ENCODE results near the gene GSK3A. TPM values are rescaled to one million over a fixed set of nuclear protein-coding genes. Genes with fewer than 3 reads are reported as not detected.

The GSK3A gene
- total RNA-seq, 1 donor from 2014 or later, result 5.2 TPM

GRCh38 chr19:42250183-42250665, 7.8 kb upstream of the GSK3A start:
- Histone ChIP-seq H3K36me3 (ENCODE audit: control insufficient read depth in 3 of 3, insufficient read depth in 3 of 3, low read length in 3 of 3) (peaks cover 0 to 9% (median 4%) of the 10 kb centered on the region in 3 donors), H3K4me3 (ENCODE audit: low read length in 3 of 3) (peak overlapping the region in 2 of 3 donors; percentile 22 to 35), H3K9me3 (ENCODE audit: control insufficient read depth in 3 of 3, low read length in 3 of 3) (no peaks in the 10 kb centered on the region), H3K27me3 (ENCODE audit: control insufficient read depth in 3 of 3, insufficient read depth in 3 of 3, low read length in 3 of 3) (peaks cover 0 to 27% (median 17%) of the 10 kb centered on the region in 3 donors), H3K4me1 (ENCODE audit: control insufficient read depth in 3 of 3, insufficient read depth in 3 of 3, low read length in 3 of 3) (peaks cover 47 to 53% (median 52%) of the 10 kb centered on the region in 3 donors), H3K9ac (ENCODE audit: low read depth in 1 of 3, low read length in 3 of 3) (peak overlapping the region in 2 of 3 donors; percentile 50 to 54), H3K27ac (ENCODE audit: low read depth, low read length) (peak overlapping the region; percentile 64)

DNA sequence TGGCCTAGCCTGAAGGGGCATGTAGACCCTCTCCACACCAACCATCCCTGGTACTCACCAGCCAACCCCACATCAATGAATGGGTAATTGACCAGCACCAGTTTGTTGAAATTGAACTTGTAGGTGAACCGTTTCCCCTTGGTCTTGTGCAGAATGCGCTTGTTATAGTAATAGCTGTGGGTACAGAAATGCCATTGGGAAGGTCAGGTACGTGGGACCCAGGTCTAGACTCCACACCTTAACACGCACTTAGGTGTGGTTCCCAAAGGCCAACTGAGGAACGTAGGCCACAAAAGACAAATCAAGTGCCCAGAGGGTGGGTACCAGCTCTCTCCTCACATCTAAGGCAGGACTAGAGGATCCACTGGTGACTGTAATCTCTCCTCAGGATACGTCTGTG, 7.4 kb upstream of the GSK3A start:
- H3K27ac ChIP-seq (ENCODE audit: low read depth, low read length), result peak overlapping the region; percentile 64
- peak overlapping the region in 1 of 3 donors; percentile 22 for H3K4me3 ChIP-seq (ENCODE audit: low read length in 3 of 3)
- H3K4me1 ChIP-seq (ENCODE audit: control insufficient read depth in 3 of 3, insufficient read depth in 3 of 3, low read length in 3 of 3), result peaks cover 51 to 57% (median 56%) of the 10 kb centered on the region in 3 donors
- peaks cover 0 to 27% (median 17%) of the 10 kb centered on the region in 3 donors for H3K27me3 ChIP-seq (ENCODE audit: control insufficient read depth in 3 of 3, insufficient read depth in 3 of 3, low read length in 3 of 3)
- peak overlapping the region in 2 of 3 donors; percentile 35 to 38 for H3K9ac ChIP-seq (ENCODE audit: low read depth in 1 of 3, low read length in 3 of 3)
- H3K36me3 ChIP-seq (ENCODE audit: control insufficient read depth in 3 of 3, insufficient read depth in 3 of 3, low read length in 3 of 3), result peaks cover 0 to 9% (median 4%) of the 10 kb centered on the region in 3 donors
- H3K9me3 ChIP-seq (ENCODE audit: control insufficient read depth in 3 of 3, low read length in 3 of 3), result no peaks in the 10 kb centered on the region

- Histone ChIP-seq H3K27me3 (ENCODE audit: control insufficient read depth in 3 of 3, insufficient read depth in 3 of 3, low read length in 3 of 3) (peaks cover 0 to 25% (median 17%) of the 10 kb centered on the region in 3 donors), H3K9me3 (ENCODE audit: control insufficient read depth in 3 of 3, low read length in 3 of 3) (no peaks in the 10 kb centered on the region), H3K4me3 (ENCODE audit: low read length in 3 of 3) (no peak overlapping the region), H3K9ac (ENCODE audit: low read depth in 1 of 3, low read length in 3 of 3) (no peak overlapping the region), H3K4me1 (ENCODE audit: control insufficient read depth in 3 of 3, insufficient read depth in 3 of 3, low read length in 3 of 3) (peaks cover 53 to 57% (median 57%) of the 10 kb centered on the region in 3 donors), H3K36me3 (ENCODE audit: control insufficient read depth in 3 of 3, insufficient read depth in 3 of 3, low read length in 3 of 3) (peaks cover 0 to 9% (median 4%) of the 10 kb centered on the region in 3 donors), H3K27ac (ENCODE audit: low read depth, low read length) (peak overlapping the region; percentile 64)
Measured at GRCh38 chr19:42249149-42249750, 6.8 kb upstream of the GSK3A start.

- Histone ChIP-seq H3K9me3 (ENCODE audit: control insufficient read depth in 3 of 3, low read length in 3 of 3) (no peaks in the 10 kb centered on the region), H3K4me1 (ENCODE audit: control insufficient read depth in 3 of 3, insufficient read depth in 3 of 3, low read length in 3 of 3) (peaks cover 60 to 64% (median 63%) of the 10 kb centered on the region in 3 donors), H3K9ac (ENCODE audit: low read depth in 1 of 3, low read length in 3 of 3) (no peak overlapping the region), H3K27ac (ENCODE audit: low read depth, low read length) (no peak overlapping the region), H3K4me3 (ENCODE audit: low read length in 3 of 3) (no peak overlapping the region), H3K27me3 (ENCODE audit: control insufficient read depth in 3 of 3, insufficient read depth in 3 of 3, low read length in 3 of 3) (peaks cover 0 to 25% (median 17%) of the 10 kb centered on the region in 3 donors), H3K36me3 (ENCODE audit: control insufficient read depth in 3 of 3, insufficient read depth in 3 of 3, low read length in 3 of 3) (peaks cover 0 to 9% (median 4%) of the 10 kb centered on the region in 3 donors)
Measured at GRCh38 chr19:42248270-42249148, 6.1 kb upstream of the GSK3A start.

DNA sequence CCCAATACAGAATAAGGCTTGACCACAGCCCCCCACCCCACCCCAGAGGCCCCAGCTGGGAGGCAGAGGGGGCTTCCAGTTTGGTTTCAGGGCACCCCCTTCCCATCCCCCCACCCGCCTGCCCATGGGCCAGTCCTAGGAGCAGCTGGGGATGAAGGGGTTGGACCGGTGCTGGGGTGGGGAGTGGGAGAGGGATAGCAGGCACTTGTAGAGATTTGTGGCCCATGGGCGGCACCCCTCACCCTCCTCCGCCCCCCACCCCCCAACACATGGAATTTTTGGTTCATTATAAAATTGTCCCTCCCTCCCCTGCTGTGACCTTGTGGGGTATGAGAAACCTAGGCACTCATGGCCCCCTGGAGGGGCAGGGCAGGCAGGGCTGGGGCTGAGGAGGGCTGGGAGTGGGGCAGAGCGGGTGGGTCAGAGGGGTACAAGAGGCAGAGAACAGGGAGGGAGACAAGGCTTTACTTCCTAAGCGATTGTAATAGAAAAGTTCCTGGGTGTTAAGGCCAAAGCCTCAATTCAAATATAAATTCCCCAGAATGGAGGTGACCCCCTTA, 5.3 kb upstream of the GSK3A start:
- Histone ChIP-seq H3K36me3 (ENCODE audit: control insufficient read depth in 3 of 3, insufficient read depth in 3 of 3, low read length in 3 of 3) (peaks cover 0 to 9% (median 4%) of the 10 kb centered on the region in 3 donors), H3K9me3 (ENCODE audit: control insufficient read depth in 3 of 3, low read length in 3 of 3) (no peaks in the 10 kb centered on the region), H3K4me3 (ENCODE audit: low read length in 3 of 3) (no peak overlapping the region), H3K4me1 (ENCODE audit: control insufficient read depth in 3 of 3, insufficient read depth in 3 of 3, low read length in 3 of 3) (peaks cover 57 to 64% (median 60%) of the 10 kb centered on the region in 3 donors), H3K27me3 (ENCODE audit: control insufficient read depth in 3 of 3, insufficient read depth in 3 of 3, low read length in 3 of 3) (peaks cover 0 to 18% (median 12%) of the 10 kb centered on the region in 3 donors), H3K9ac (ENCODE audit: low read depth in 1 of 3, low read length in 3 of 3) (no peak overlapping the region), H3K27ac (ENCODE audit: low read depth, low read length) (no peak overlapping the region)

GRCh38 chr19:42246922-42247639, 4.7 kb upstream of the GSK3A start:
- H3K4me3 ChIP-seq (ENCODE audit: low read length in 3 of 3), result no peak overlapping the region
- H3K27ac ChIP-seq (ENCODE audit: low read depth, low read length), result peak overlapping the region; percentile 34
- peak overlapping the region in 1 of 3 donors; percentile 8 for H3K9ac ChIP-seq (ENCODE audit: low read depth in 1 of 3, low read length in 3 of 3)
- H3K9me3 ChIP-seq (ENCODE audit: control insufficient read depth in 3 of 3, low read length in 3 of 3), result no peaks in the 10 kb centered on the region
- peaks cover 0 to 13% (median 9%) of the 10 kb centered on the region in 3 donors for H3K27me3 ChIP-seq (ENCODE audit: control insufficient read depth in 3 of 3, insufficient read depth in 3 of 3, low read length in 3 of 3)
- peaks cover 52 to 61% (median 53%) of the 10 kb centered on the region in 3 donors for H3K4me1 ChIP-seq (ENCODE audit: control insufficient read depth in 3 of 3, insufficient read depth in 3 of 3, low read length in 3 of 3)
- H3K36me3 ChIP-seq (ENCODE audit: control insufficient read depth in 3 of 3, insufficient read depth in 3 of 3, low read length in 3 of 3), result peaks cover 0 to 9% (median 4%) of the 10 kb centered on the region in 3 donors

DNA sequence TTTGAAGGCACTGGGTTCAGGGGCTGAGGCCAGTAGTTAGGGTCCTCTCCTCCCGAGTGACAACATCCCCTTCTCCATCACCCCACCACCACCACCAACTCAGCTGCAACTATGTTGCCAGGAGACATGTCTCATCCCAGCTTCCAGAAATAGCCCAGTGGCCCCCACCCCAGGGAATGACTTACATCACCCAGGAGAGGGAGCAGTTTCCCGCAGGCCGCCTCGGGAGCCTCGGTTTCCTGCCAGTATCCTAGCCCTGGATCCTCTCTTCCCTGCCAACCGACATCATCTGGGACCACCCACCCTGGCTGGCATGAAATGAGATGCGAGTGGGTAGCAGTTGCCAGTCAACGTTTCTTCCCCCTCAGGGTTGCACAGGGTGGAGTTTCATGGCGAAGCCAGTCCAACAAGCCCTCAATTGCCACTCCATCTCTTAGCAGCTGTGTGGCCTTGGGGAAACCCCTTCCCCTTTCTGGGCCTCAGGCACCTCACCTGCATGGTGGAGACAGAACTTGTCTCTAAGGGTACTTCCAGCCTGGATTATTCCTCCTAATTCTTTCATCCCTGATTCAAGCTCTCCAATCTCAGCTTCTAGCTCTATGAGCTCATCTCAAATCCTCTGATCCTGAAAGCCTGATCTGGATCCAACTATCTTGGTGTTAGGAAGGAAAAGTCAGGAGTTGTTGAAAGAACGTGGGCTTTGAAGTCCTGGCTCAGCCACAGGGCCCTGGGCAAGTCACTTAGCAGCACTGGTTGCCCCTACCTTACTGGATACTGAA, 3.9 kb upstream of the GSK3A start:
- H3K4me3 ChIP-seq (ENCODE audit: low read length in 3 of 3), result no peak overlapping the region
- peak overlapping the region in 1 of 3 donors; percentile 40 for H3K9ac ChIP-seq (ENCODE audit: low read depth in 1 of 3, low read length in 3 of 3)
- H3K36me3 ChIP-seq (ENCODE audit: control insufficient read depth in 3 of 3, insufficient read depth in 3 of 3, low read length in 3 of 3), result peaks cover 0 to 9% (median 4%) of the 10 kb centered on the region in 3 donors
- H3K27ac ChIP-seq (ENCODE audit: low read depth, low read length), result peak overlapping the region; percentile 34
- H3K27me3 ChIP-seq (ENCODE audit: control insufficient read depth in 3 of 3, insufficient read depth in 3 of 3, low read length in 3 of 3), result peaks cover 0 to 10% (median 9%) of the 10 kb centered on the region in 3 donors
- no peaks in the 10 kb centered on the region for H3K9me3 ChIP-seq (ENCODE audit: control insufficient read depth in 3 of 3, low read length in 3 of 3)
- H3K4me1 ChIP-seq (ENCODE audit: control insufficient read depth in 3 of 3, insufficient read depth in 3 of 3, low read length in 3 of 3), result peaks cover 49 to 58% (median 52%) of the 10 kb centered on the region in 3 donors

DNA sequence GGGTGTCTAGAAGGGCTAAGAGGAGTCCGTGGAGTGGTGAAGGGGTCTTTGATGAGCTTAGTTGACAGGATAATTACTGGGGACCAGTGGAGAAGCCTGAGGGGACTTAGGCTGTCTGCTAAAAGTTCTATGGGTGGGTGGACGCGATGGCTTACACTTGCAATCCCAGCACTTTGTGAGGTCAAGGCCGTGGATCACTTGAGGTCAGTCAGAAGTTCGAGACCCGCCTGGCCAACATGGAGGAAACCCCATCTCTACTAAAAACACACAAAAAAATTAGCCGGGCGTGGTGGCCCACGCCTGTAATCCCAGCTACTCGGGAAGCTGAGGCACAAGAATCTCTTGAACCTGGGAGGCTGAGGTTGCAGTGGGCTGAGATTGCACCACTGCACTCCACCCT, 2.8 kb upstream of the GSK3A start:
- Histone ChIP-seq H3K9ac (ENCODE audit: low read depth in 1 of 3, low read length in 3 of 3) (peak overlapping the region in 2 of 3 donors; percentile 69 to 83), H3K4me1 (ENCODE audit: control insufficient read depth in 3 of 3, insufficient read depth in 3 of 3, low read length in 3 of 3) (peaks cover 45 to 56% (median 48%) of the 10 kb centered on the region in 3 donors), H3K27ac (ENCODE audit: low read depth, low read length) (peak overlapping the region; percentile 89), H3K27me3 (ENCODE audit: control insufficient read depth in 3 of 3, insufficient read depth in 3 of 3, low read length in 3 of 3) (peaks cover 0 to 2% (median under 1%) of the 10 kb centered on the region in 3 donors), H3K4me3 (ENCODE audit: low read length in 3 of 3) (peak overlapping the region; percentile 90 to 92 (median 91)), H3K9me3 (ENCODE audit: control insufficient read depth in 3 of 3, low read length in 3 of 3) (no peaks in the 10 kb centered on the region), H3K36me3 (ENCODE audit: control insufficient read depth in 3 of 3, insufficient read depth in 3 of 3, low read length in 3 of 3) (peaks cover 4 to 8% (median 5%) of the 10 kb centered on the region in 3 donors)
